ENCODE measurements around the gene TNFSF15.

DNA sequence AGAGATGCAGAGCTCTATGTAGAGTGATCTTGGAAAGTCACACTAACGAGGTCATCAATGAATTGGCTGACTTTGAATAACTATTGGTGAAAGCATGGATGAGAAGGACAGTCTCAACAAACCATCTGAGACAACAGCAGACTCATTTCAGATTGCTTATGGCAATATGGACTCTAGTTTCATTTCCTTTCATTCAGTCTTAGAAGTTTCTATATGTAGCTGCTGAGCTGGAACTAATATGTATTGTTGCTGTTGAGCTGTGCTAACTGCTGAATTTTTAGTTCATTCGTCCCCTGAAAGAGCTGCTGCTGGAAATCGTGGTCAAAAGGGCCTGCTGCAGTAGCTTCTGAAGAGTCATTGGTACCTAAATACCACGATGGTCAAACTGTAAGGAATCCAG is 31.3 kb downstream of the TNFSF15 start:
- TF ChIP-seq ZNF426 (tag by site-specific recombination; IDR thresholded peaks at IDR 0.05), result no peak
- no peak for TF ChIP-seq CTCF (tag by site-specific recombination; IDR thresholded peaks at IDR 0.05)
